Kidney (tissue), 14 donors: ENCODE measurements around the gene SMAD9. TPM values are rescaled to one million over a fixed set of nuclear protein-coding genes. Genes with fewer than 3 reads are reported as not detected.

Source experiments
- DNase-seq, 5 donors: peaks; one replicate each; pipeline ENCODE4 v3.0.0-alpha.2; 2013 to 2020
- FAIRE-seq: peaks from 2 replicates; lab custom pipeline; 2012; peaks lifted over from hg19 to GRCh38; lab: Jason Lieb, UNC
- H3K27ac ChIP-seq, 2 donors: one replicate each; pipeline ENCODE4 v1.7.0; 2013; ENCODE audit warnings: low read depth in 2 of 2, low read length in 2 of 2, inconsistent platforms in 1 of 2
- H3K27me3 ChIP-seq: one replicate; pipeline ENCODE4 v1.7.1; 2013; ENCODE audit warnings: low read length, inconsistent platforms; ENCODE audit not compliant: control insufficient read depth, insufficient read depth
- H3K36me3 ChIP-seq, 3 donors: one replicate each; pipeline versions ENCODE4 v1.7.0 to v1.7.1; 2013; ENCODE audit warnings: low read length in 3 of 3, control low read depth in 1 of 3, inconsistent platforms in 1 of 3; ENCODE audit not compliant: insufficient read depth in 3 of 3, control insufficient read depth in 2 of 3
- H3K4me1 ChIP-seq, 3 donors: one replicate each; pipeline versions ENCODE4 v1.7.0 to v1.7.1; 2013; ENCODE audit warnings: low read length in 3 of 3, inconsistent platforms in 1 of 3, low read depth in 1 of 3; ENCODE audit not compliant: control insufficient read depth in 2 of 3, insufficient read depth in 2 of 3
- H3K4me3 ChIP-seq, 3 donors: one replicate each; pipeline versions ENCODE4 v1.7.0 to v1.8.1; 2013; ENCODE audit warnings: low read length in 3 of 3, control low read depth in 1 of 3, inconsistent platforms in 1 of 3
- H3K9ac ChIP-seq, 3 donors: one replicate each; pipeline versions ENCODE4 v1.7.0 to v1.7.1; 2013; ENCODE audit warnings: low read length in 3 of 3, control low read depth in 1 of 3, inconsistent platforms in 1 of 3
- H3K9me3 ChIP-seq, 3 donors: one replicate each; pipeline versions ENCODE4 v1.7.0 to v1.7.1; 2013; ENCODE audit warnings: low read length in 3 of 3, control low read depth in 1 of 3, inconsistent platforms in 1 of 3; ENCODE audit not compliant: control insufficient read depth in 2 of 3, insufficient read depth in 1 of 3
- intact Hi-C: fragments of 100-400 bp; cut with DNase I; formaldehyde crosslinking; loops from one replicate; pipeline ENCODE4 v1.11.1; 2022
- polyA plus RNA-seq: library from polyadenylated mRNA; stranded (reverse); fragments of 350-450 nt; fragmentation: Illumina TruSeq; extraction: RNeasy Lipid Tissue Mini Kit (QIAGEN cat#74804); gene quantifications from one replicate; pipeline ENCODE4 v1.2.3, GENCODE V29; 2014; ENCODE audit warnings: low read depth, low replicate concordance; ENCODE audit not compliant: insufficient read depth
- total RNA-seq: library from RNA; stranded (reverse); fragmentation: NEBNext Ultra II Directional; extraction: Animal tissue kit (Norgen Biotek cat#: 25700); gene quantifications from one replicate; pipeline ENCODE4 v1.2.1, GENCODE V29; 2021
- TF ChIP-seq, protein P1 (sequence below): IDR thresholded peaks from 3 replicates; pipeline ENCODE4 v1.5.1; 2012; ENCODE audit warnings: mild to moderate bottlenecking, moderate library complexity, borderline replicate concordance; ENCODE audit not compliant: insufficient read depth; ENCODE audit errors: extremely low read depth
- donor health status: control.
- donor health status: control.
- donor health status: control.
- donor health status: control.
- donor health status: control.
- donor health status: DM: yes; HTN: yes; CAD: no.
- donor health status: Normal renal cell carcinoma (clear cell type).

The SMAD9 gene
- total and polyA plus RNA-seq, 2 donors from 2014 or later: 3.5 to 13.1 TPM

DNA sequence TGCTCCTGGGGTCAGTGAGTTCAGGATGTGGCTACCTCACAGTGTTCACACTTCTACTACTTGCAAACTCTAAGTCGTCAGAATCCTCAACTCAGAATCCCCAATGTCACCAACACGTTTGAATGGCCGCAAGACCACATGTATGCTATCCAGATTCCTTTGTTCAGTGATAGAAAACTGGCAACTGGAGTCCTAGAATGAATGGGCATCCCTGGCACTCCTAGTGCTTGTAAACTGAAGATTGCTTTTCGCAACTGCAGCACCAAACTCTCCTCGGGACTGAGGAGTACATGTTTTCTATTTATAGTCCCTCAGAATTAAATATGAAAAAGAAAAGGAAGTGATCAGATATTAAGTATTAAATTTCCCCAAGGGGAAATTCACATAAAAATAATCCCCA lies 4.9 kb downstream of the SMAD9 start:
- DNase-seq (no peak), FAIRE-seq (no peak)
- TF ChIP-seq, protein P1, sequence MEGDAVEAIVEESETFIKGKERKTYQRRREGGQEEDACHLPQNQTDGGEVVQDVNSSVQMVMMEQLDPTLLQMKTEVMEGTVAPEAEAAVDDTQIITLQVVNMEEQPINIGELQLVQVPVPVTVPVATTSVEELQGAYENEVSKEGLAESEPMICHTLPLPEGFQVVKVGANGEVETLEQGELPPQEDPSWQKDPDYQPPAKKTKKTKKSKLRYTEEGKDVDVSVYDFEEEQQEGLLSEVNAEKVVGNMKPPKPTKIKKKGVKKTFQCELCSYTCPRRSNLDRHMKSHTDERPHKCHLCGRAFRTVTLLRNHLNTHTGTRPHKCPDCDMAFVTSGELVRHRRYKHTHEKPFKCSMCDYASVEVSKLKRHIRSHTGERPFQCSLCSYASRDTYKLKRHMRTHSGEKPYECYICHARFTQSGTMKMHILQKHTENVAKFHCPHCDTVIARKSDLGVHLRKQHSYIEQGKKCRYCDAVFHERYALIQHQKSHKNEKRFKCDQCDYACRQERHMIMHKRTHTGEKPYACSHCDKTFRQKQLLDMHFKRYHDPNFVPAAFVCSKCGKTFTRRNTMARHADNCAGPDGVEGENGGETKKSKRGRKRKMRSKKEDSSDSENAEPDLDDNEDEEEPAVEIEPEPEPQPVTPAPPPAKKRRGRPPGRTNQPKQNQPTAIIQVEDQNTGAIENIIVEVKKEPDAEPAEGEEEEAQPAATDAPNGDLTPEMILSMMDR: no peak
- H3K27ac ChIP-seq: no peak overlapping the region
- H3K4me1 ChIP-seq: peaks cover 0 to 12% (median 0%) of the 10 kb centered on the region in 3 donors
- no peak overlapping the region for H3K9ac ChIP-seq
- H3K36me3 ChIP-seq: no peaks in the 10 kb centered on the region
- intact Hi-C loops: no loop called here
- no peaks in the 10 kb centered on the region for H3K27me3 ChIP-seq
- no peak overlapping the region for H3K4me3 ChIP-seq
- H3K9me3 ChIP-seq: no peaks in the 10 kb centered on the region

DNA sequence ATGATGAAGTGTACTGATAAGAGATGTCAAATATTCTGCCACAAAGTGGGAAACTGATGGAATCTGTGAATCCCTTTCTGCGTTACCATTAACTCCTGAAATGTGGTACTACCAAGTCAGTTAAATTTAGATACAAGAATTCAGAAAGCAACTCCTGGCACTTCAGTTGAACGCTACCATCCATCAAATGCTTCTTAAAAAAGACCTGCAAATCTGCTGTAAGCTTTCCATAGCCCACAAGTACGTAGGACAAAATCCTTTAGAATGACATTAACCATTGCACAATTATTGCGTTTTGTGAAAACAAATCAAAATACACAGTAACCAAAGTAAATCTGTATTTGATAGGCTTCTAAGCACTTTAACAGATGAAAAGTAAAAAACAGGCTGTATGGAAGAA lies 5.4 kb downstream of the SMAD9 start:
- H3K9ac ChIP-seq: no peak overlapping the region
- TF ChIP-seq, protein P1: no peak
- no peak overlapping the region for H3K27ac ChIP-seq
- no peaks in the 10 kb centered on the region for H3K9me3 ChIP-seq
- peaks cover 0 to 12% (median 0%) of the 10 kb centered on the region in 3 donors for H3K4me1 ChIP-seq
- no peaks in the 10 kb centered on the region for H3K27me3 ChIP-seq
- no peak overlapping the region for H3K4me3 ChIP-seq
- no peak for DNase-seq
- no peaks in the 10 kb centered on the region for H3K36me3 ChIP-seq
- no peak for FAIRE-seq
- intact Hi-C loops: no loop called here

DNA sequence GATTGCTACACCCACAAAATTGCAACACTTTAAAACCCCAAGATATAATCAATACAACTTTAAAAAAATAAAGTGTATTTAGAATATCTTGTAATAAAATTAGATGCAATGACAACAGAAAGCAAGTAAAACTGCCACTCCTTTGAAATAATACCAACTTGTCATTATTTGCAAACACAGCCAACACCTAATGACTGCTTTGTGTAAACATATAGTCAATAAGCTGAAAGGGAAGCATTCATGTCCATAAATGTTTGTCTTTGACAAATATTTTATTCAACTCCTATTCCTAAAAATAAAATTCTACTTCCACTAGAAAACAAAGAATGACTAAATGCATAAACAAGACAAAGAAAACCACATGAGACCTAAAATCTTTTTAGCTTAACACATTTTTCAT lies 6.6 kb downstream of the SMAD9 start:
- intact Hi-C loops: no loop called here
- no peak overlapping the region for H3K27ac ChIP-seq
- no peak for FAIRE-seq

DNA sequence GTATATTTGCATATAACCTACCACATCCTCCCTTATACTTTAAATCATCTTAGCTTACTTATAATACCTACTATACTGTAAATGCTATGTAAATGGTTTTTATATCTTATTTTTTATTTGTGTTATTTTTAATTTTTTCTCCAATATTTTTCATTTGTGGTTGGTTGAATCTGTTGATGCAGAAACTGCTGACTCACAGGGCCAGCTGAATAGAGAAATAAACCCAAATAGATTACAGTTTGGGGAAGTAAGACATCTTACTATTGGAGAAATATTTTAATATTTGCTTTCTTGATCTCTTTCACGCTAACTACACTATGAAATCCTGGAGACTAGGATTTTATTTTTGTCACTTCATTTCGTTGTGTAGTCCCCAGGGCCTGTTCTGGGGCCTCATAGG lies 7.1 kb downstream of the SMAD9 start:
- FAIRE-seq: no peak
- H3K4me1 ChIP-seq: peaks cover 0 to 6% (median 0%) of the 10 kb centered on the region in 3 donors

More for the DNA sequence above, 6.6 kb downstream of the SMAD9 start:
- peaks cover 0 to 9% (median 0%) of the 10 kb centered on the region in 3 donors for H3K4me1 ChIP-seq
- no peak for DNase-seq
- H3K9ac ChIP-seq: no peak overlapping the region
- H3K36me3 ChIP-seq: no peaks in the 10 kb centered on the region
- no peak overlapping the region for H3K4me3 ChIP-seq
- H3K27me3 ChIP-seq: no peaks in the 10 kb centered on the region
- no peaks in the 10 kb centered on the region for H3K9me3 ChIP-seq
- TF ChIP-seq, protein P1: no peak

More for the DNA sequence above, 7.1 kb downstream of the SMAD9 start:
- no peaks in the 10 kb centered on the region for H3K9me3 ChIP-seq
- no peaks in the 10 kb centered on the region for H3K36me3 ChIP-seq
- DNase-seq: no peak
- intact Hi-C loops: no loop called here
- H3K27me3 ChIP-seq: no peaks in the 10 kb centered on the region
- no peak overlapping the region for H3K9ac ChIP-seq
- no peak overlapping the region for H3K27ac ChIP-seq
- TF ChIP-seq, protein P1: no peak
- H3K4me3 ChIP-seq: no peak overlapping the region
